ENCODE measurements around the gene CLSTN1. TPM values are rescaled to one million over a fixed set of nuclear protein-coding genes. Genes with fewer than 3 reads are reported as not detected.
A peak's percentile ranks its signal among the peaks of the same experiment; 100 is the strongest.

CLSTN1 gene
- total and polyA plus RNA-seq, 2 of the 13 experiments (the other 11 are each of a cell fraction or from before 2014, with no cell fraction given): 19.7 to 29.8 TPM

DNA sequence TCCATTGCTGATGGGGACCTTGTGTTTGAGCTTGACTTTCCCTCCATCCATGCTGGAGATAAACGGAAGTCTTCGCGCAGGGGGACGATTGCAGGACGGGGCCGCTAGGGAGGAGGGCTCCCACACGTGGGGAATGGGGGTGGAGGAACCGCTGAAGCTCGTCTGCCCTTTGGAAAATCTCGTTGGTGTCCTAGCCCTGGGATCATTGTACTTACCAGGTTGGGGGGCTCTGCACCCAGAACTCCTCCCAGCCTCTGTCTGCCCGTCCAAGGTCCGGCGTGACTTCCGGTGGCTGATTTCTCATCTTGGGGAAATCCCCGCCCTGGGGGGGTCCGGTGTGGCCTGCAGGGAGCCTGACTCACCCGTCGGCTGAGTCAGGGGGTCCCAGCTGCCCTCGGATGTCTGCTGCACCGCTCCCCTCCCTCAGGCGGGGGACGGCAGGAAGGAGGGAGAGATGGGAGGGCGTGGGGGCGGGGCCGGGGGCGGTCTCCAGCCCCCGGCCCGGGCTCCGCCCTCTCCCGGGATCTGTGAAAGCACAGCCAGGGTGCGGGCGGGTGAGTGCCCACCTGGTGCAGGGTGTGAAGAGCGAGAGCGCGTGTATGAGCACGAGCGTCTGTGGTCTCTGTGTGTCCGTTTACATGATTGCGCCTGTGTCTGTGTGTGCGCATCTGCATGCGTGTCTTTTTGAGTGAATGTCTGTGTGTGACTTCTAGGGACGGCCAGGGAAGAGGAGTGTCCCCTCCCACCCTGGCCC is 136.5 kb downstream of the CLSTN1 start (continued):
- TF ChIP-seq ZBTB34 (CRISPR knock-in tag; IDR thresholded peaks at IDR 0.05): no peak
- no peak for TF ChIP-seq ZNF512B (CRISPR knock-in tag; IDR thresholded peaks at IDR 0.05; ENCODE audit: borderline replicate concordance)
- TF ChIP-seq, protein P1, sequence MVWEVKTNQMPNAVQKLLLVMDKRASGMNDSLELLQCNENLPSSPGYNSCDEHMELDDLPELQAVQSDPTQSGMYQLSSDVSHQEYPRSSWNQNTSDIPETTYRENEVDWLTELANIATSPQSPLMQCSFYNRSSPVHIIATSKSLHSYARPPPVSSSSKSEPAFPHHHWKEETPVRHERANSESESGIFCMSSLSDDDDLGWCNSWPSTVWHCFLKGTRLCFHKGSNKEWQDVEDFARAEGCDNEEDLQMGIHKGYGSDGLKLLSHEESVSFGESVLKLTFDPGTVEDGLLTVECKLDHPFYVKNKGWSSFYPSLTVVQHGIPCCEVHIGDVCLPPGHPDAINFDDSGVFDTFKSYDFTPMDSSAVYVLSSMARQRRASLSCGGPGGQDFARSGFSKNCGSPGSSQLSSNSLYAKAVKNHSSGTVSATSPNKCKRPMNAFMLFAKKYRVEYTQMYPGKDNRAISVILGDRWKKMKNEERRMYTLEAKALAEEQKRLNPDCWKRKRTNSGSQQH (CRISPR knock-in tag; IDR thresholded peaks at IDR 0.05; ENCODE audit: low read depth): no peak
- no peak for TF ChIP-seq U2AF2 (IDR thresholded peaks at IDR 0.05; ENCODE audit: low read depth, low read length)
- TF ChIP-seq SOX5 (CRISPR knock-in tag; IDR thresholded peaks at IDR 0.05; ENCODE audit: borderline replicate concordance): peak; percentile 11; the same call in 1 of the 2 replicates
- TF ChIP-seq, protein P2, sequence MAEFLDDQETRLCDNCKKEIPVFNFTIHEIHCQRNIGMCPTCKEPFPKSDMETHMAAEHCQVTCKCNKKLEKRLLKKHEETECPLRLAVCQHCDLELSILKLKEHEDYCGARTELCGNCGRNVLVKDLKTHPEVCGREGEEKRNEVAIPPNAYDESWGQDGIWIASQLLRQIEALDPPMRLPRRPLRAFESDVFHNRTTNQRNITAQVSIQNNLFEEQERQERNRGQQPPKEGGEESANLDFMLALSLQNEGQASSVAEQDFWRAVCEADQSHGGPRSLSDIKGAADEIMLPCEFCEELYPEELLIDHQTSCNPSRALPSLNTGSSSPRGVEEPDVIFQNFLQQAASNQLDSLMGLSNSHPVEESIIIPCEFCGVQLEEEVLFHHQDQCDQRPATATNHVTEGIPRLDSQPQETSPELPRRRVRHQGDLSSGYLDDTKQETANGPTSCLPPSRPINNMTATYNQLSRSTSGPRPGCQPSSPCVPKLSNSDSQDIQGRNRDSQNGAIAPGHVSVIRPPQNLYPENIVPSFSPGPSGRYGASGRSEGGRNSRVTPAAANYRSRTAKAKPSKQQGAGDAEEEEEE (CRISPR knock-in tag; IDR thresholded peaks at IDR 0.05; ENCODE audit: borderline replicate concordance): no peak
- peak in 1 of 2 experiments; percentile 13; a peak in 1 of 4 replicates for TF ChIP-seq ATF4 (CRISPR knock-in tag; IDR thresholded peaks at IDR 0.05)
- no peak for TF ChIP-seq SMAD1 (CRISPR knock-in tag; IDR thresholded peaks at IDR 0.05; ENCODE audit: borderline replicate concordance, low read depth)
- TF ChIP-seq SMAD9 (CRISPR knock-in tag; IDR thresholded peaks at IDR 0.05): no peak
- TF ChIP-seq SMARCE1 (IDR thresholded peaks at IDR 0.05; ENCODE audit: borderline replicate concordance): no peak
- no peak for TF ChIP-seq TSC22D2 (CRISPR knock-in tag; IDR thresholded peaks at IDR 0.05; ENCODE audit: borderline replicate concordance)
- no peak for TF ChIP-seq ZNF34 (CRISPR knock-in tag; IDR thresholded peaks at IDR 0.05; ENCODE audit: borderline replicate concordance)
- no peak for TF ChIP-seq ARHGAP35 (CRISPR knock-in tag; IDR thresholded peaks at IDR 0.05; ENCODE audit: borderline replicate concordance)
- no peak for TF ChIP-seq ZZZ3 (CRISPR knock-in tag; IDR thresholded peaks at IDR 0.05; ENCODE audit: borderline replicate concordance)
- TF ChIP-seq FOXK1 (CRISPR knock-in tag; IDR thresholded peaks at IDR 0.05; ENCODE audit: borderline replicate concordance, low read depth): no peak
- no peak for TF ChIP-seq ZNF549 (CRISPR knock-in tag; IDR thresholded peaks at IDR 0.05)
- TF ChIP-seq FOXP1 (IDR thresholded peaks at IDR 0.05): no peak
- no peak for TF ChIP-seq FOXP1 (CRISPR knock-in tag; IDR thresholded peaks at IDR 0.05)
- no peak for TF ChIP-seq ZNF546 (CRISPR knock-in tag; conservative IDR thresholded peaks at IDR 0.05)
- no peak for TF ChIP-seq ZNF382 (CRISPR knock-in tag; IDR thresholded peaks at IDR 0.05; ENCODE audit: borderline replicate concordance)
- no peak for TF ChIP-seq NFE2 (CRISPR knock-in tag; IDR thresholded peaks at IDR 0.05)
- 0 out of 2 replicates have a peak, but pooled peaks have one; percentile 15 for TF ChIP-seq KLF11 (CRISPR knock-in tag; IDR thresholded peaks at IDR 0.05)

All from HepG2 (cell line).